Chondrocyte (in vitro differentiated cells): ENCODE results near the gene TMTC4. TPM values are rescaled to one million over a fixed set of nuclear protein-coding genes. Genes with fewer than 3 reads are reported as not detected.

Source experiments
- DNase-seq: peaks from one replicate; pipeline ENCODE4 v3.0.0; 2021; ENCODE audit warnings: mixed read lengths, low spot score
- H3K27ac Mint-ChIP-seq: one replicate; pipeline ENCODE4 v1.8.0; 2021; ENCODE audit warnings: mild to moderate bottlenecking, moderate library complexity, mixed read lengths; ENCODE audit not compliant: unreplicated experiment
- H3K27me3 Mint-ChIP-seq: 2 replicates; pipeline ENCODE4 v1.8.0; 2021; ENCODE audit warnings: low read depth, mixed read lengths
- H3K36me3 Mint-ChIP-seq: 2 replicates; pipeline ENCODE4 v1.8.0; 2021; ENCODE audit warnings: low read depth, mixed read lengths
- H3K4me1 Mint-ChIP-seq: 2 replicates; pipeline ENCODE4 v1.8.0; 2021; ENCODE audit warnings: low read depth, mild to moderate bottlenecking, mixed read lengths
- H3K4me3 Mint-ChIP-seq: one replicate; pipeline ENCODE4 v1.8.0; 2021; ENCODE audit warnings: mild to moderate bottlenecking, moderate library complexity, mixed read lengths; ENCODE audit not compliant: unreplicated experiment
- H3K9me3 Mint-ChIP-seq: 2 replicates; pipeline ENCODE4 v1.8.0; 2021; ENCODE audit warnings: low read depth, mixed read lengths
- CTCF ChIP-seq: fragments of 200-600 bp; sonication (generic); IDR thresholded peaks from 2 replicates; pipeline ENCODE4 v1.5.0; 2021; ENCODE audit warnings: antibody characterized with exemption, mild to moderate bottlenecking, moderate library complexity
- long read RNA-seq: library from polyadenylated mRNA; stranded (forward); transcript quantifications from one replicate; pipeline ENCODE4 v2.0.0, GENCODE V29; 2021
- total RNA-seq: library from RNA; stranded (reverse); gene quantifications from 3 replicates; pipeline ENCODE4 v1.2.1, GENCODE V29; 2021

The TMTC4 gene
- total RNA-seq: 11.5 to 16.0 TPM (median 12.6 TPM) in 3 replicates
- long read RNA-seq, transcript TMTC4-202 (19 exons, 3,602 nt): major isoform, 9 of 17 reads
- long read RNA-seq, partial matches to known transcripts: 1 of 17 reads
- long read RNA-seq, other reads (novel, unspliced or antisense): 3 of 17 reads

GRCh38 chr13:100674572-100674871, at the start of gene TMTC4:
Gene TMTC4 (minus strand): TSS chr13:100674795. CDS start chr13:100670362, 4,433 bp downstream.
- Mint-ChIP-seq H3K9me3 (no peaks in the 10 kb centered on the region), H3K4me1 (peaks cover 22% of the 10 kb centered on the region)
- TF ChIP-seq CTCF: no peak

GRCh38 chr13:100722517-100722916, 47.9 kb upstream of the TMTC4 start:
- H3K4me1 Mint-ChIP-seq: peaks cover 5% of the 10 kb centered on the region
- H3K9me3 Mint-ChIP-seq: peaks cover 5% of the 10 kb centered on the region
- TF ChIP-seq CTCF: no peak
- H3K36me3 Mint-ChIP-seq: no peaks in the 10 kb centered on the region
- H3K4me3 Mint-ChIP-seq: no peak overlapping the region
- DNase-seq: no peak
- H3K27ac Mint-ChIP-seq: no peak overlapping the region
- no peaks in the 10 kb centered on the region for H3K27me3 Mint-ChIP-seq

More at GRCh38 chr13:100674572-100674871, at the start of gene TMTC4:
- H3K4me3 Mint-ChIP-seq: peak within 1 kb of the TSS; percentile 86
- H3K36me3 Mint-ChIP-seq: no peaks in the 10 kb centered on the region
- no peaks in the 10 kb centered on the region for H3K27me3 Mint-ChIP-seq
- DNase-seq: no peak
- H3K27ac Mint-ChIP-seq: peak within 1 kb of the TSS; percentile 91

GRCh38 chr13:100721885-100722512, 47.4 kb upstream of the TMTC4 start:
- Mint-ChIP-seq H3K9me3 (peaks cover 1% of the 10 kb centered on the region), H3K36me3 (no peaks in the 10 kb centered on the region), H3K27me3 (no peaks in the 10 kb centered on the region), H3K27ac (no peak overlapping the region), H3K4me3 (no peak overlapping the region), H3K4me1 (peaks cover 5% of the 10 kb centered on the region)
- TF ChIP-seq CTCF: peak; percentile 92
- no peak for DNase-seq

GRCh38 chr13:100715604-100716003, 41.0 kb upstream of the TMTC4 start:
- H3K4me1 Mint-ChIP-seq: peaks cover 6% of the 10 kb centered on the region
- H3K36me3 Mint-ChIP-seq: no peaks in the 10 kb centered on the region
- no peak for DNase-seq
- TF ChIP-seq CTCF: no peak
- no peaks in the 10 kb centered on the region for H3K9me3 Mint-ChIP-seq
- no peaks in the 10 kb centered on the region for H3K27me3 Mint-ChIP-seq
- no peak overlapping the region for H3K27ac Mint-ChIP-seq
- H3K4me3 Mint-ChIP-seq: no peak overlapping the region

- Mint-ChIP-seq H3K27me3 (no peaks in the 10 kb centered on the region), H3K4me1 (peaks cover 6% of the 10 kb centered on the region), H3K27ac (no peak overlapping the region), H3K4me3 (no peak overlapping the region), H3K36me3 (no peaks in the 10 kb centered on the region), H3K9me3 (no peaks in the 10 kb centered on the region)
- DNase-seq: no peak
- TF ChIP-seq CTCF: no peak
These were observed 39.9 kb upstream of the TMTC4 start for GRCh38 chr13:100714478-100714877.
